NT2/D1 (cell line): ENCODE measurements around the gene DYNC1LI2.

Experiments
- DNase-seq: peaks from one replicate; pipeline ENCODE4 v3.0.0-alpha.2; 2011; ENCODE audit warnings: low read depth, low spot score
- H3K27me3 ChIP-seq: 2 replicates; pipeline ENCODE4 v1.6.0; 2011; ENCODE audit warnings: mild to moderate bottlenecking; ENCODE audit not compliant: insufficient read length, insufficient read depth
- H3K36me3 ChIP-seq: 2 replicates; pipeline ENCODE4 v1.6.1; 2011; ENCODE audit warnings: mild to moderate bottlenecking, low read length, mixed read lengths; ENCODE audit not compliant: insufficient read depth, insufficient read length
- H3K4me1 ChIP-seq: 2 replicates; pipeline ENCODE4 v1.5.1; 2011; ENCODE audit not compliant: insufficient read depth, insufficient read length
- H3K4me3 ChIP-seq: 2 replicates; pipeline ENCODE4 v1.5.1; 2011; ENCODE audit warnings: low read depth; ENCODE audit not compliant: insufficient read length
- H3K9ac ChIP-seq: 2 replicates; pipeline ENCODE4 v1.6.0; 2011; ENCODE audit warnings: low read depth; ENCODE audit not compliant: insufficient read length
- H3K9me3 ChIP-seq: 2 replicates; pipeline ENCODE4 v1.5.1; 2011; ENCODE audit warnings: mild to moderate bottlenecking, low read length; ENCODE audit not compliant: insufficient read depth
- SUZ12 ChIP-seq: IDR thresholded peaks from 2 replicates; pipeline ENCODE4 v1.6.1; 2011; ENCODE audit not compliant: insufficient read length, insufficient read depth; ENCODE audit errors: extremely low read depth
- YY1 ChIP-seq: IDR thresholded peaks from 2 replicates; pipeline ENCODE4 v1.6.1; 2011; ENCODE audit not compliant: insufficient read length, insufficient read depth
- ZNF274 ChIP-seq: IDR thresholded peaks from 2 replicates; pipeline ENCODE4 v1.6.1; 2011; ENCODE audit warnings: mild to moderate bottlenecking, low read depth, low read length

DYNC1LI2 gene

DNA sequence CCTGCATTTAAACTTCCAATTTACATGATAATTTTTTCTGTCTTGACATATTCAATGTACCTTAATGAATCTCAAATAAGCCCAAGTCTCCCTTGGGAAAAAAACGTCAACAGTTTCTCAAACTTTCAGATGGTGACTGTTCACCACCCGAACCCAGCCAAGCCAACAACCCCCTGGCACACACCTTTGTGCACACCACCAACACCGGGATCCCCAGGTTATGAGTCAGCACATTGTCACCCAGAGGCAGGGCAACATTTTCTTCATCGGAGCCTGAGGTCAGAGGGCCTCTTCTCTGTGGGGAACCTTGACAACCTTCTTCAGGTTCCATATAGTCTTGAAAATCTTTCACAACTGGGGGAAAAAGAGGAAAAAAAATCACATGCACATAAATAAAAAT is 15.5 kb downstream of the DYNC1LI2 start:
- Histone ChIP-seq H3K36me3 (peaks cover 97% of the 10 kb centered on the region), H3K9ac (no peak overlapping the region), H3K27me3 (no peaks in the 10 kb centered on the region), H3K4me3 (no peak overlapping the region), H3K9me3 (no peaks in the 10 kb centered on the region), H3K4me1 (no peaks in the 10 kb centered on the region)
- no peak for DNase-seq
- no peak for TF ChIP-seq ZNF274
- no peak for TF ChIP-seq YY1
- TF ChIP-seq SUZ12, result no peak

DNA sequence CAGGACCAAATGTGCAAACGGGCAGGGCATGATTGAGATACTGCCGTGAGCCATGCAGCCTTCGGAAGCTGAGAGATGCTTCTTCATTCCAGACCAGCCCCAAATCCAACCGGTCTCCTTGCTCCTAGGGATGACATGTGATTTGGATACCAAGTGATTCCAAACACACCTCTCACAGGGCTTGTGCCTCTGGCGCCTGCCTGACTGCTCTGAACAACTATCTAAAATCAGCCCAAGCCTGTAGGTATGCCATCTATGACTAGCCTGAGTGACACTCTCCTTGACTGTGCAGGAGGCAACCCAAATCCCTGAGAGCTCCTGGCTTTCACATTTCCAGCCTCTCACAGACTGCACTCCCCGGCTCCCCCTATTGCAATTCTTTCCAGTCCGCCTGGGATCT is 20.3 kb downstream of the DYNC1LI2 start:
- TF ChIP-seq ZNF274 (no peak), SUZ12 (no peak), YY1 (no peak)
- Histone ChIP-seq H3K36me3 (peaks cover 97% of the 10 kb centered on the region), H3K4me1 (peaks cover 3% of the 10 kb centered on the region), H3K9ac (no peak overlapping the region), H3K4me3 (no peak overlapping the region), H3K9me3 (no peaks in the 10 kb centered on the region), H3K27me3 (no peaks in the 10 kb centered on the region)
- no peak for DNase-seq

DNA sequence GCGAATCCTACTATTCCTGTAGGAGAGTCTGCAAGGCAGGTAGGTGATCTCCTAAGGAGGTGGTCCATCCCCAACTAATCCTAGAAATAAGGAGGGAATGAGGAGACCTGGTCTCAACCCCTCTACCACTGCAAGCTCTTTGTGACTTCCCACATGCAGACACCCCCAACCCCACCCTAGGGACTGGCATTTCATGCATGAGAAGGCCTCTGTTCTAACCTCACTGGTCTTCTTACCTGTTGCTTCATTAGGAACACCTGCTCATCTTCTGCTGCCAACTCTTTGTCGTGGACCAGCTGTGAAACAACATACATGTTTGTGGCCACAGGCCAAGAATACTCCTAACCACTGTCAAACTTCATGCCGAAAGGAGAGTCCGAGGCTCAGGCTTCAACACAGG is 22.6 kb downstream of the DYNC1LI2 start:
- Histone ChIP-seq H3K36me3 (peaks cover 99% of the 10 kb centered on the region), H3K9me3 (no peaks in the 10 kb centered on the region), H3K9ac (no peak overlapping the region), H3K4me3 (no peak overlapping the region), H3K4me1 (peaks cover 3% of the 10 kb centered on the region), H3K27me3 (no peaks in the 10 kb centered on the region)
- no peak for DNase-seq
- no peak for TF ChIP-seq YY1
- no peak for TF ChIP-seq SUZ12
- TF ChIP-seq ZNF274, result no peak

DNA sequence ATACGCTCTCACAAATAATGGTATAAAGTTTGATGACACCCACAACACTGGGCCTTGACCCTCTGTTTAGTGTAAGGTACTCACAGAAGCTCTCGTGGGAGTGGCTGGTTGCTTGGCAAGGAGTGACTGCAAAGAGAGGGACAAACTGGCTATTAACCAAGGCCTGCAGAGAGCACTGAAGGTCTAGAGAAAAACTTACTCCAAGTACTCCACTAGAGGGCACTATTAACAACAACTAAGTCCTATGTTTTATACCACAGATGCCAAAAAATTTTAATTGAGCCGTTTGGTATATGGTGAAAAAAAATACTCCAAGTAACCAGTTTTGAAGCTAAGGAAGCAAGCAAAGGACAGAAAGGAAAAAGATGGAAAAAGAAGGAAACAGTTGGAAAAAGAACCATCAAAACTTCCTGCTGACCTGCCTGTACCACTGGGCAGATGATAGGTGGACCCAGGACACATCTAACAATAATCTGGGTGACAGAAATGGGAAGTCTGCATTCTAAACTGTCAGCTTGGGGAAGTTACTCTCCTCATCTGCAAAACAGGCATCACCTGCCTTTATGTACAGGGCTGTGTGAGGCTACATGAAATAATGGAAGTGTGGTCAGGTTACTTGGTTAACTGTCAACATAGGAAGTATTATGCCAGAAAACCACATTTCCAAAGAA is 23.2 kb downstream of the DYNC1LI2 start:
- TF ChIP-seq SUZ12 (no peak), YY1 (no peak), ZNF274 (no peak)
- H3K36me3 ChIP-seq, result peaks cover 99% of the 10 kb centered on the region
- H3K4me3 ChIP-seq, result no peak overlapping the region
- no peaks in the 10 kb centered on the region for H3K27me3 ChIP-seq
- no peaks in the 10 kb centered on the region for H3K9me3 ChIP-seq
- H3K9ac ChIP-seq, result no peak overlapping the region
- DNase-seq, result no peak
- peaks cover 3% of the 10 kb centered on the region for H3K4me1 ChIP-seq

DNA sequence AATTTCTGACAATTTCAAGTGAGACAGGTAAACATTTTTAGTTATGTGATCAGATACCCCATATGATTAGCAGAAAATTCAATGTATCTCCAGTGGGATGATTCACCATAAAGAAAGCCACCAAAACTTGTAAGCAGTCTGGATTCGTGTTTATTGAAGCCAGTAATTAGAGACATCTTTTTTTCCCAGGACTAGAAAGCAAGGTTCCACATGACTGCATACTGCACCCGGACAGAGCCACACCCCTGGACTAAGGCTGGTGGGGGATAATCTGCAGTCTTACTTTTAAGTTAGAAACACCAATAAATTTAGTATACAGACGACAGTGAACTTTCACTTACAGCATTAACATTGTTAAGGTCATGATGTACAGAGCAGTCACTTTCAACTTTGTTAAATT is 30.6 kb downstream of the DYNC1LI2 start:
- Histone ChIP-seq H3K9ac (no peak overlapping the region), H3K9me3 (no peaks in the 10 kb centered on the region), H3K4me3 (no peak overlapping the region), H3K27me3 (no peaks in the 10 kb centered on the region), H3K4me1 (no peaks in the 10 kb centered on the region), H3K36me3 (peaks cover 63% of the 10 kb centered on the region)
- no peak for DNase-seq
- TF ChIP-seq YY1 (no peak), SUZ12 (no peak), ZNF274 (no peak)

DNA sequence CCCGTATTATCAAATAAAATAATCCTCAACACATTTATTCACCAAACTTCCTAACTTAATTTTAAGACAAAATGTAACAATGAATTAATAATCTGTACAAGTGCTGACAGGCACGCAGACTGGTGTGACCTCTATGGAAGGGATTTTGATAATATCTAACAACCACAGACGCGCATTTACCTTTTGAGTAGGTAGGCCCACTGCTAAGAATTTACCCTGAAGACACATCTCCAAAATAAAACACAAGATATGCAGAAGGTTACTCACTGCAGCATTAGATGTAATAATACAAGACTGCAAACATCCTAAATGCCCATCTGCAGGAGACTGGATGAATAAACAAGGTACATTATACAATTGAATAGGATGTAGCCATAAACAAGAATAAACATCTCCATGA is 32.2 kb downstream of the DYNC1LI2 start:
- no peaks in the 10 kb centered on the region for H3K9me3 ChIP-seq
- H3K27me3 ChIP-seq, result no peaks in the 10 kb centered on the region
- no peak for DNase-seq
- no peak for TF ChIP-seq SUZ12
- no peak for TF ChIP-seq YY1
- no peak for TF ChIP-seq ZNF274
- no peaks in the 10 kb centered on the region for H3K4me1 ChIP-seq
- no peak overlapping the region for H3K9ac ChIP-seq
- H3K36me3 ChIP-seq, result peaks cover 48% of the 10 kb centered on the region
- H3K4me3 ChIP-seq, result no peak overlapping the region

DNA sequence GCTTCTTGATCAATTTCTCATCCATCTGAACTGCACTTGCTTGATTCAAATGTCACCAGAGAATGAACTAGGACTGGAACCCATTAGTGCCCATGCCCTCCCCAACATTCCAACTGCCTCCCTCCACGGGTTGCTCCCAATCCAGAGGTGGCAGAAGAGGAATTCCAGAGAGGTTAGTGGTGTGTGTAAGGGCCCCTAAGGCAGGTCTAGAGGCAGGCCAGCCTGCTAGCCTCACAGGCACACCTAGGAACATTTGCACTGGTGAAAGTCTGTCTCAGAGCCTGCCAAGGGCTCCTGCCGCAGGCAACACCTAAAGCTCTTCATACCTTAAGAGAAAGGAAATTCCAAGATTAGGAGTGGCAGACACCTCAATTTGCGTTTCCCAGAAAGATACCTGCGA is 33.6 kb downstream of the DYNC1LI2 start:
- peaks cover 33% of the 10 kb centered on the region for H3K36me3 ChIP-seq
- no peaks in the 10 kb centered on the region for H3K9me3 ChIP-seq
- TF ChIP-seq ZNF274 (no peak), SUZ12 (no peak), YY1 (no peak)
- no peak for DNase-seq
- H3K27me3 ChIP-seq, result no peaks in the 10 kb centered on the region
- no peaks in the 10 kb centered on the region for H3K4me1 ChIP-seq
- no peak overlapping the region for H3K4me3 ChIP-seq
- H3K9ac ChIP-seq, result no peak overlapping the region

DNA sequence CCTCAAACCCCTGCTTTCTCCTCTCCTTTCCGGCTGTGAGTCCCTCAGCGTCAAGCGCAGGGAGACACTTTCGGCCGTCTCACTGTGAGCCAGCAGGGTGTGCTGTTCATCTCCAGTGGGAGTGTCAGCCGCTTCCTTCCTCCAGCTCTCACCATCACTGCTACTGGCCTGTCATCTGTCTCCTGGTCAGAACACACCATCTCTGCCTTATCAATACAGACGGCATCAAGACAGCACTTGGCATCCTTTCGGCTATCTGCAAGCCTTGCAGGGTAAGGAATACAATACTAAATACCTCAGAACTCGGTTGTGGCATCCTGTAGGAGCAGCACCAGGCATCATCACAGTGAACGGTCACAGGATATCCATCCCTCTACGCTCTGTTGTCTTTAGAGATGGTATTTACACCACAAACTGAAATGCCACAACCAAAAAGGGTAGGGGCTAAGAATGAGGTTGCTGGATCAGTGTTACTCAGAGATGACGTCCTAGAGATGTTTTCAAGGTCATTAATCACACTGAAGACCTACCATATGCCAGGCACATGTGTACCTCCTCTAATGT is 34.2 kb downstream of the DYNC1LI2 start:
- Histone ChIP-seq H3K9ac (no peak overlapping the region), H3K4me3 (no peak overlapping the region), H3K36me3 (peaks cover 27% of the 10 kb centered on the region), H3K27me3 (no peaks in the 10 kb centered on the region), H3K4me1 (no peaks in the 10 kb centered on the region), H3K9me3 (no peaks in the 10 kb centered on the region)
- TF ChIP-seq ZNF274 (no peak), SUZ12 (no peak), YY1 (no peak)
- no peak for DNase-seq
